GM19099 (cell line): ENCODE measurements around the gene DLEC1.

Source experiments
- POLR2A ChIP-seq: IDR thresholded peaks from 3 replicates; pipeline ENCODE4 v1.6.1; 2011; ENCODE audit warnings: low read depth; ENCODE audit not compliant: insufficient read length; ENCODE audit errors: extremely low read depth

The DLEC1 gene

DNA sequence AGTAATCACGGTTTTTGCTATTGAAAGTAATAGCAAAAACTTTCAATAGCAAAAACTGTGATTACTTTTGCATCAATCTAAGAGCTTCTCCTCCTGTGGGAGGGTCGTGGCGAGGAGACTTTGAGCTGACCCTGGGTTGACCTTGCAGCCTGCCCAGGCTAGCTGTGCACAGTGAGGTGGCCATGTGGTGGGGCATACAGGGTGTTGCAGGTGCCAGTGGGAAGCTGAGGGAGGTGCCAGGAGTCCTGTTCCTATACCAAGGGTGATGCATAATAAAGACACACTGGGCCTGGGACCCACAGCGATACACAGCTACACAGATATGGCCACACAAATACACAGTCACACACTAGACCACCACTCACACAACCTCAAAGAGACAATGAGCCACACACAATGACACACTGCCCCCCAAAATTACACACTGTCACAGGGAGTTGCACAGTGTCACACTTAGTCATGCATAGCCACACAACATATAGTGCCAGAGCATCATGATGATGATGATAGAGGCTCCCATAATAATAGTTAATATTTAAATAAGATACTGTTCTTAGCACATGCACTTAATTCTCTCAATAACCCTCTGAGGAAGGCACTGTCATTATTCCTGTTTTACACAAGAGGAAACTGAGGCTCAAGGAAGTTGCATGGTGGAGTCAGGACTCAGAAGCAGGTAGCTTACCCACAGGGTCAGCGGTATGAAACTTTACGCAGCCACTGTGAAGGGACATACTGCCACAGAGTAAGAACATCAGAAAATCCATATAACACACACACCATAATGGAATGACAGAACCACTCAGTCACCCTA, 15.9 kb upstream of the DLEC1 start:
- TF ChIP-seq POLR2A = no peak

- no peak for TF ChIP-seq POLR2A
These were observed 12.2 kb upstream of the DLEC1 start for GRCh38 chr3:38026856-38027255.

DNA sequence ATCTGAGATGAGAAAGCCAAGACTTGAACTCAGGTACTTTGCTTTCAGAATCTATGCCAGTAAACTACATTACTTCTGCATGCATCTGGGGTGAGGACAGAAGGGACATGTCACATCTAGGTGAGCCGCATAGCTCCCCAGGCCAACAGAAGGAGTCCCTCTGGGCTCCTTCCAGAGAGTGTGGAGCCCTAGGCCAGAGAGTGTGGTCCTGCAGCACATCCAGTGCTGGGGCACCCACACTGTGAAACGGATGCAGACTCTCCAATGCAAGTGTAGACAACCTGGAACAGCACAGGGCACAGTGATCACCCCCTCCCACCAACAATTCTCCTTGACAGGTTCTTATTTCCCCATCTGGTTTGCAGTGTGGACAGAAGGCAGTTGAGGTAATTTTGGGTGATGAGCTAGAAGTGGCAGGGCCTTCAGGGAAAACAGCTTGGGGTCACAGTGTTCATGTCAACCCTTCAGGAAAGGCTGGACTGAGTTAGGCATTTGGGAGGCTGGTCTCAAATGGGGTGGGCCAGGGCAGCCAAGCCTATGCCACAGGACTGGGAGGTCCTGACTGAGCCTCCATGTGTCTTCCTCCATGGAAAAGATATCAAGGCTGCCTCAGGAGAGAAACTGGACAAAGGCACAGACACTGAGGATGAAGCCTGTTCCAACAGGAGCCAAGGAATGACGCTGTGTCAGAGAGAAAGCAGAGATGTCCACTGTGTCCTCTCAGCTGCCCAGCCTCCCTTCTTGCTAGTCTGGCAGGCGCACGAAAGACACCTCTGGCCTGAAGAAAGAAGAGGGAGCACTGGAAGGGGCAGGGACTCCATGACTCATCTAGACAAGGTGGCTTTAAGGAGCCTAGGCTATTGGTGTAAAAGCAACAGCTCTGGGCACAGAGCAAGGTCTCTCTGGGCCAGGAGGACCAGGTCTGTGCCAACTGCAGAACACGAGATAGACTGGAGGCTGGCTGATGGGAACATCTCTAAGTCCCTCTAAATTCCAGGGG, 11.2 kb upstream of the DLEC1 start:
- no peak for TF ChIP-seq POLR2A

DNA sequence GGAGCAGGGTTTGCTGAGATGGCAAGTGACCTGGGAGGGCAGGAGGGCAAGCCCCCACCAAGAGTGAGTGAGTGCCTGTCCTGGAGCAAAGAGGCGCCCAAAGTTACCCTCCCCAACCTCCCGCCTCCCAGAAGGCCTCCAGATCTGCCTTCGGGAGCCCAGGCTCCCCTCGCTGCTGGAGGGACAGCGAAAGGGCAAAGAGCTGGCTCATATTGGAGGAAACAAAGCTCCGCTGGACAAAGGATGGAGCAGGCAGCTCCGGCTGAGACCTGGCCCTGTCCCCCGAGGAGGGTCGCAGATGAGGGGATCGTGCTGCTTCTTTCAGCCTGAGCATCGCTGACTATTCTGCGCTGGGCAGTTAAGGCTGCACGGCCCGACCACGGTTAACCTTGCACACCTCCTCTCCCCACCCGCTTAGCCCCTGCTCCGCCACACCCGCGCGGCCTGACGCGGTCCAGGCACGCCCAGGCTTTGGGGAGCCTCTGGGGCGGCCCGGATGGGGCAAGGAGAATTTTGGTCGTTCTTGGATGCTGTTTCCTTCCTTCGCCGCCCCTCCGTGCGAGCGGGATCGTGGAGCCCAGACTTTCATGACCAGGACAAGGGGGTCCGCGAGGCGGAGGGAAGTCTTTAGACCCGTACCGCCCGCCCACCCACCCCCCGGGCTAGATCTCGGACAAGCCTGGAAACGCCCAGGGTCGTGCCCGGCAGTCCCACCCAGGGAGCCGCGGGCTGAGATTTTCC, 10.2 kb upstream of the DLEC1 start:
- TF ChIP-seq POLR2A = no peak

- TF ChIP-seq POLR2A = no peak
These were observed 9.4 kb upstream of the DLEC1 start, which contains the start of gene PLCD1 for GRCh38 chr3:38029400-38030125. TSS of gene PLCD1 (minus strand) at chr3:38029642. CDS start at chr3:38029539, 103 bp downstream.

- TF ChIP-seq POLR2A = no peak
These were observed 8.6 kb upstream of the DLEC1 start for GRCh38 chr3:38030126-38031021.

DNA sequence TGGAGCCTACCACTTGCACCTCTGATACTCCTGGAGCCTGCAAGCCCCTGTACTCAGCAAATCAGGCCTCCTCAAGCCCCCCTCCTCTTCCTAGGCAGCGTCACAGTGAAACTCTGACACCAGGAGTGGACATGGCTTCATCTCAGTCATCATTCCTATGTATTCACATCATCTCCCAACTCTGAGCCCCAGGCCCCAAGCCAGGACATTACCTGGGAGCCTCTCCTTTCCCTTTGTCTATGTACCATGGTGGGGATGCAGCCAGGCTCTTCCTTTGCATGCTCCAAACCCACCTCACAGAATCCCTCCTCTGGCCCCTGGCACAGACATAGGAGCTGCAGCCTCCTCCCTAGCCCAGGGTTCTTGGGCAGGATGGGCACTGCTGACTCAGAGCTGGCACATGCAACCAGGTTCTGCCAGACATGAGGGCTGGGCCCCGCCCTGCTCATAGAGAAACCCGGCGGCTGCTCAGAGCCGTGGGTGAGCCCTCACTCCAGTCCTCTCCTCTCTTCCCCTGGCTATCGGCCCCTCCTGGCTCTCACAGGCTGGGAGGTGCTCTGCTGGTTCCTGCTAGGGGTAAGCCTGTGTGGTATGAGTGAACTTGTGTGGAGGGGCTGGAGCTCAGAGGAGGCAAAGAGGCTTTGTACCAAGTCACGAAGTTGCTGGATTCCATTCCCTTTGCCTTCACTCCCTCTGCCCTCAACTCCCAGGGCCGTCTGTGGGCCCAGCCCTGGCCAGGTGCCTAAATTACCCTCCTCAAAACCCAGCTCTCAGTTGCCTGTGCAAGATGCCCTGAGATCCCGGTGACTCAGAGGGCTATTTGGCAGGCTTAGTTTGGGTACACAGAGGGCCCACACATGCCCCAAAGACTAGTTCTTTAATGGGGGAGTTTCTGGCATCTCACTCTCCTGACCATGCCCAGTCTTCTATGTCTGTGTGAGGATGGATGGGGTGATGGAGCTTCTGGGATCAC, 7.7 kb upstream of the DLEC1 start:
- no peak for TF ChIP-seq POLR2A

DNA sequence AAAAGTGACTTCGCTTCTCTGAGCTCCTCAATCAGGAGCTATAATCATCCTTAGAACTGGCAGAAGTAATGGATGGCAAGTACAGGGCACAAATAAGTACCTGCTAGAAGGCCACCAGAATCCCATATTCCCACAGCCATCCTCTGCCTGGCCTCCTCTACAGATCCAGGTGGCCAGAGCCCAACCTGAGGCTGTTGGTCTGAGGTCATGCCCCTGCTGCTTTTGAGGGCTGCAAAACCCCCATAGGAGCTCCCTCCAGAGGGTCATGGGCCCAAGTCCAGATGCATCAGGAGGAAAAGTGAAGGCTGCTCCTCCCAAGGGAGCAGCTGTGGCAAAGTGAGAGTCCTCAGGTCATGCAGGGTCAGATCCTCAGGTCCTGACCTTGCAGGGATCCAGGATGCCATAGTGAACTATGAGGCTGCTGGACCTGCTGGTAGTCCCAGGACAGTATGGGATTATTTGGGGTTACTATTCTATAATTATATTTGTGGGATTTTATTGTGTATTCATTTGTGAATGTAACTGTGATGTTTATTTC, 6.6 kb upstream of the DLEC1 start:
- TF ChIP-seq POLR2A = no peak

DNA sequence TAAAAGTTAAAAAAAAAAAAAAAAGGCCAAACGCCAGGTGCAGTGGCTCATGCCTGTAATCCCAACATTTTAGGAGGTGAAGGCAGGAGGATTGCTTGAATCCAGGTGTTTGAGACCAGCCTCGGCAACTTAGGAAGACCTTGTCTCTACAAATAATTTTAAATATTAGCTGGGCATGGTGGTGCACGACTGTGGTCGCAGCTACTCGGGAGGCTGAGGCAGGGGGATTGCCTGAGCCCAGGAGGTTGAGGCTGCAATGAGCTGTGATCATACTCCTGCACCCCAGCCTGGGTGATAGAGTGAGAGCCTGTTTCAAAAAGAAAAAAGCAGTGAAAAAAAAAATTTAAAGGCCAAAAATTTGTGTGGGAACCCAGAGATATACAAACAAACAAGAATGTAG, 2.7 kb upstream of the DLEC1 start:
- no peak for TF ChIP-seq POLR2A

DNA sequence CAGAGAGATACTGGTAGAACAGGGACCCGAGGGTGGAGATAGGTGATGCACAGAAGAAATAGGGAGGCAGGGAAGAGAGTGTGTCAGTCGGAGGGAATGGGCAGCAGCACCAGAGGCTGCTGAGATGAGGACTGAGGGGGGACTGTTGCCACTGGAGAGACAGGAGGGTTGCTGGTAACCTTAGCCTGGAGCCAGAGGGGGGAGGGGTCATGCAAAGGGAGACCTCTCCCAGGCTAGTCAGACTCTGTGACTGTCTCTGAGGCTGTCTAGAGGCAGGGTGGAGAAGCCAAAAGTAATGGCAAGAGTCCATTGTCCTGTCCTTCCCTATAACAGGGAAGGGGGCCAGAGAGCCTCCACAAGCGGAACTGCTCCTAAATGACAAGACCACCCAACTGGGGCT, 2.1 kb upstream of the DLEC1 start:
- TF ChIP-seq POLR2A = no peak

GRCh38 chr3:38038447-38038911, 529 bp upstream of the DLEC1 start:
- TF ChIP-seq POLR2A = no peak

DNA sequence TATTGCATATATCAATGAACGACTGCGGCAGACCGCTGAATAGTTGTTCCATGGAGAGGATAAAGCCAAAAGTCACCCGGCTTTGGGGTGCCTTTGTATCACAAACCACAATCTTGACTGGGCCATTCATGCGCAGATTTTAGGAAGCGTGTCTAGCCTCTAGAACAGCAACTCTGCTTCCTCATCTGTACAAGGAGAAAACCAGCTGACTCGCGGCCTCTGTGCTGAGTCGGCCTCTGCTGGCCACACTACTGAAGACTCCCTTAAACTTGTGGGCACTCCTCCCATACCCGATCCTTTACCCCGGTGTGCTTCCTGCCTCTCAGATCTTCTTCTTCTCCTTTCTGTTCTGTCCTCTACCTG, 872 bp downstream of the DLEC1 start:
- TF ChIP-seq POLR2A = no peak
